PC-9 (cell line): ENCODE measurements around the gene SNX13.

Experiments
- EZH2 ChIP-seq: fragments of 200-600 bp; sonication (generic); IDR thresholded peaks from 2 replicates; pipeline ENCODE4 v1.8.0; 2017; ENCODE audit warnings: antibody characterized with exemption, low read depth
- TF ChIP-seq, protein P1 (sequence below): fragments of 200-600 bp; sonication (generic); conservative IDR thresholded peaks from 2 replicates; pipeline ENCODE4 v1.6.1; 2017; ENCODE audit warnings: mixed run types, antibody characterized with exemption, mild to moderate bottlenecking, moderate library complexity

DNA sequence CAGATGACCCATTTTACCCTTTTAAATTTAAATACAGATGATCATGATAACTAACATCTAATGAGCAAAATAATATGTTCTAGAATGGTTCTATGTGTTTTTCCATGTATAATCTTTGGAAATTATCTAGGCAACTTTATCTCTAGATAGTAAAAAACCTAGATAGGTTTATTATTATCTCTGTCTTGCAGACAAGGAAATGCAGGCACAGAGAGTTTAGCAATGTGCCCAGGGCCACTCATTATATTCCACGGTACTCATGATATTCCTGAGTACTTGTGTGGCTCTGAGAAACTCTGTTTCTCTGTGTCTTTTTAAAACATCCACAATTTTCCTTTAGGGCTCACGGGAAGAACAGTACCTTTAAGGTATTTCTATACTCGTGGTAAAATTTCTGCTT is 26.4 kb upstream of the SNX13 start:
- TF ChIP-seq, protein P1, sequence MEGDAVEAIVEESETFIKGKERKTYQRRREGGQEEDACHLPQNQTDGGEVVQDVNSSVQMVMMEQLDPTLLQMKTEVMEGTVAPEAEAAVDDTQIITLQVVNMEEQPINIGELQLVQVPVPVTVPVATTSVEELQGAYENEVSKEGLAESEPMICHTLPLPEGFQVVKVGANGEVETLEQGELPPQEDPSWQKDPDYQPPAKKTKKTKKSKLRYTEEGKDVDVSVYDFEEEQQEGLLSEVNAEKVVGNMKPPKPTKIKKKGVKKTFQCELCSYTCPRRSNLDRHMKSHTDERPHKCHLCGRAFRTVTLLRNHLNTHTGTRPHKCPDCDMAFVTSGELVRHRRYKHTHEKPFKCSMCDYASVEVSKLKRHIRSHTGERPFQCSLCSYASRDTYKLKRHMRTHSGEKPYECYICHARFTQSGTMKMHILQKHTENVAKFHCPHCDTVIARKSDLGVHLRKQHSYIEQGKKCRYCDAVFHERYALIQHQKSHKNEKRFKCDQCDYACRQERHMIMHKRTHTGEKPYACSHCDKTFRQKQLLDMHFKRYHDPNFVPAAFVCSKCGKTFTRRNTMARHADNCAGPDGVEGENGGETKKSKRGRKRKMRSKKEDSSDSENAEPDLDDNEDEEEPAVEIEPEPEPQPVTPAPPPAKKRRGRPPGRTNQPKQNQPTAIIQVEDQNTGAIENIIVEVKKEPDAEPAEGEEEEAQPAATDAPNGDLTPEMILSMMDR: no peak
- no peak for TF ChIP-seq EZH2
